HTERT RPE-1 (cell line): ENCODE measurements around the gene PNPLA7.
"Not testable (repeated sequence)": the region's sequence is repeated elsewhere in the genome, so short reads cannot be mapped to it uniquely, and the experiment has no call there.

Experiments used
- in situ Hi-C: fragments of 300-500 bp; cut with MboI; formaldehyde crosslinking; loops from 4 replicates; pipeline ENCODE4 v1.14.3; 2020; ENCODE audit warnings: low sequenced_read_pairs

PNPLA7 gene

GRCh38 chr9:137550231-137550621 is at the start of gene PNPLA7:
TSS of gene PNPLA7 (minus strand) at chr9:137550402. CDS start at chr9:137550197, 205 bp downstream.
- in situ Hi-C loops: no loop called here

GRCh38 chr9:137598943-137599342 is 48.7 kb upstream of the PNPLA7 start:
- in situ Hi-C loops: no loop called here

GRCh38 chr9:137596577-137596976 is 46.4 kb upstream of the PNPLA7 start:
- in situ Hi-C loops: not testable (repeated sequence)

- in situ Hi-C loops: no loop called here
These were observed 43.0 kb upstream of the PNPLA7 start for GRCh38 chr9:137593176-137593575.

- in situ Hi-C loops: no loop called here
These were observed 42.6 kb upstream of the PNPLA7 start for GRCh38 chr9:137592767-137593166.

- in situ Hi-C loops: no loop called here
These were observed 40.5 kb upstream of the PNPLA7 start, which contains the start of gene ZMYND19 for GRCh38 chr9:137590469-137591383. TSS of gene ZMYND19 (minus strand) at chr9:137590512. CDS start at chr9:137590263, 249 bp downstream.

- in situ Hi-C loops: no loop called here
These were observed 39.9 kb upstream of the PNPLA7 start for GRCh38 chr9:137590123-137590468.

- in situ Hi-C loops: no loop called here
These were observed 39.4 kb upstream of the PNPLA7 start for GRCh38 chr9:137589441-137590122.

- in situ Hi-C loops: no loop called here
These were observed 38.7 kb upstream of the PNPLA7 start for GRCh38 chr9:137588891-137589290.

GRCh38 chr9:137588311-137588710 is 38.1 kb upstream of the PNPLA7 start:
- in situ Hi-C loops: no loop called here

GRCh38 chr9:137586854-137587253 is 36.7 kb upstream of the PNPLA7 start:
- in situ Hi-C loops: no loop called here

- in situ Hi-C loops: no loop called here
These were observed 33.8 kb upstream of the PNPLA7 start for GRCh38 chr9:137583957-137584356.

GRCh38 chr9:137583347-137583746 is 33.1 kb upstream of the PNPLA7 start:
- in situ Hi-C loops: no loop called here

GRCh38 chr9:137582286-137582860 is 32.2 kb upstream of the PNPLA7 start:
- in situ Hi-C loops: no loop called here

GRCh38 chr9:137581361-137582285 is 31.4 kb upstream of the PNPLA7 start:
- in situ Hi-C loops: no loop called here

GRCh38 chr9:137580954-137581322 is 30.7 kb upstream of the PNPLA7 start:
- in situ Hi-C loops: no loop called here

GRCh38 chr9:137580209-137580953 is 30.2 kb upstream of the PNPLA7 start:
- in situ Hi-C loops: no loop called here

GRCh38 chr9:137579259-137579604 is 29.0 kb upstream of the PNPLA7 start:
- in situ Hi-C loops: no loop called here

GRCh38 chr9:137578518-137579258 is 28.5 kb upstream of the PNPLA7 start, which contains the start of gene DPH7:
TSS of gene DPH7 (minus strand) at chr9:137578925. CDS start at chr9:137578777, 148 bp downstream.
- in situ Hi-C loops: no loop called here
